GM21786 (cell line): ENCODE results near the gene EVPL.

Experiments
- ATAC-seq: cut with Tn5 transposase; IDR thresholded peaks from one replicate; pipeline ENCODE4 v1.9.1; 2021; ENCODE audit not compliant: unreplicated experiment

The EVPL gene

DNA sequence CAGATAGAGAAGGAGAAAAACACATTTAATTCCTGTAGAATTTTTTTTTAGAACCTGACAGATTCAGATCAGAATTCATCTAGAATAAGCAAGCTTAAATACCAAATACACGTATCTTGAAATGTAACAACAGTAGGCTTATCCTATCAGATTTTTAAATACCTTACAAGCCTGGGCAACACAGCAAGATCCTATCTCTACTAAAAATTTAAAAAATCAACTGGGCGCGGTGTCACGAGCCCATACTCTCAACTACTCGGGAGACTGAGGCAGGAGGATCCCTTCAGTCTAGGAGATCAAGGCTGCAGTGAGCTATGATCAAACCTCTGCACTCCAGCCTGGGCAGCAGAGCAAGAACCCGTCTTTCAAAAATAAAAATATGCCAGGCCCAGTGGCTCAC, 61.6 kb downstream of the EVPL start:
- no peak for ATAC-seq

DNA sequence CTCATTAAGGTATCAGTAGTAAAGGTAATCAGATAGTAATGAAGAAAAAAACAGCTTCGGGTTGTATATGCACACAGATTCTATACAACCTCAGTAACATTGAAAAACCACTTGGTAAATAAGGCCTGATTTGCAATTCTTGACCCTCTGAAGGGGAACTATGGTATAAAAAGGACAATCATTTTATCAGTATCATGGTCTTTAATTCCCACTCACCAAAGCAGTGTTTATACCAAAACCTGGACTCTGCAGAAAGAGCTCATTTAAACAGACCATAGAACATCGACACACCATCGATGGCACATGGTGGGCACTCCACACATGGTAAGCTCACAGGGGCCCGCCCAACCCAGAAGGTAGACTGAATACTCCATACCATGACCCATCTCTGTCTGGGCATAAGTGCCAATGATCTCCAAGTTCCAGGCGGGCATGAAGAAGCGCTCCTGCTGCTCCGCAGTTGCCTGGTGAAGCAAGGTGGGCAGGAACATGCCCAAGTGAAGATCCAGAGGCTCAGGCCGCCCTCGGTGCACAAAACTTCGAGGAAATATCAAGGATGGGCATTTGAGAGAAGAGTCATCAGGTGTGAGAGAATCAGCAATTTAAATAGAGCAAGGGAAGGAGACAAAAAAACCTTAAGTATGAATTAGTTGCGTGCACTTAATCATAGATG, 67.1 kb downstream of the EVPL start:
- no peak for ATAC-seq

DNA sequence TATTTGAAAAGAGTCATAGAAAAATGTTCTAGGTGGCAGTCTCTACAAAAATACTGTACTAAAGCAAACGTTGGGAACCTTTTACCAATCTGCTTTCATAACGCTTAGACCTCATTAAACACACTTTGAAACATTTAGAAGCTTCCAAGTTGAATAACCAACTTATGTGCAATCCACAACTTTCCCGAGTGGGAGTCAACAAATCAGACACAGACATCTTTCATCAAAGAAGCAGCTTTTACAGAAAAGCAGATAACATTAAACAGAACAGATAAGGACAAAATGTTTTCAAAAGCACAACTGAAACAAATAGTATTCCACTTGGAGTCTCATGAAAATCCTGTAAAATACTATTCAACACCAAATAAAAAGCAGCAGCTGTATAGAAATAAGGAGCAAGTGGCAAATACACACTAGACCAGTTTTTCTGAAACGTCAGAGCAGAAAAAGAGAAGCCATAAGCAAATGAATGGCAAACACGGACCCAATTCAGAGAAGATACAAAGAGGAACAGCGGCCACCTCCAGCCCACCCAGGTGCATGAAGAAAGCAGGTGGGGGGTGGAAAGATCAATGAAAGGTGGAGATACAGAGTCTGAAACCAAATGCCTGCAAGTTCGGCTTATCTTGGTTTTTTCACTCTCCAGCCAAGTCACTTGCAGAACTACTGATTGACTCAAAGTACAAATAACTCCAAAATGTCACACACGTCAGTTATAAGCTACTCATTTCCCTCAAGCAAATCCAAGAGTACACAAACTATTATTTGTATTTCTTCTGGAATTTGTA, 67.9 kb downstream of the EVPL start:
- ATAC-seq: no peak
